ENCODE data around the gene PLK5.

GRCh38 chr19:1495051-1495798, 28.7 kb upstream of the PLK5 start:
- TF ChIP-seq CTCF (conservative IDR thresholded peaks at IDR 0.05 in 1 of 2, IDR thresholded peaks at IDR 0.05 in 1 of 2; ENCODE audit: low read depth in 1 of 2, low read length in 2 of 2) (no peak), EZH2 (IDR thresholded peaks at IDR 0.05; ENCODE audit: low read length, missing control alignments) (no peak)
